Keratinocyte (primary cell): ENCODE data around the gene KANSL1.

ENCODE experiments used
- CTCF ChIP-seq, 3 experiments: IDR thresholded peaks in 1 of 3; conservative IDR thresholded peaks in 1 of 3; optimal IDR thresholded peaks in 1 of 3; 2 replicates in 2 of 3; 3 replicates in 1 of 3; pipeline versions ENCODE3 to v1.5.1; 2011; ENCODE audit warnings: low read length in 3 of 3, mild to moderate bottlenecking in 3 of 3, moderate library complexity in 2 of 3, control low read depth in 1 of 3, inconsistent platforms in 1 of 3; ENCODE audit not compliant: insufficient read depth in 2 of 3; ENCODE audit errors: extremely low read depth in 1 of 3
- EZH2 ChIP-seq: IDR thresholded peaks from one replicate; pipeline ENCODE4 v1.6.1; 2012; ENCODE audit warnings: inconsistent platforms, mild to moderate bottlenecking, low read length, moderate library complexity

- TF ChIP-seq CTCF (optimal IDR thresholded peaks at IDR 0.05 in 1 of 3, IDR thresholded peaks at IDR 0.05 in 1 of 3, conservative IDR thresholded peaks at IDR 0.05 in 1 of 3; ENCODE audit: extremely low read depth in 1 of 3, insufficient read depth in 2 of 3, low read length in 3 of 3) (no peak), EZH2 (no peak)
These were observed 68.3 kb downstream of the KANSL1 start for GRCh38 chr17:46124695-46125592.
